ENCODE measurements around the gene ADCY3.

The ADCY3 gene

DNA sequence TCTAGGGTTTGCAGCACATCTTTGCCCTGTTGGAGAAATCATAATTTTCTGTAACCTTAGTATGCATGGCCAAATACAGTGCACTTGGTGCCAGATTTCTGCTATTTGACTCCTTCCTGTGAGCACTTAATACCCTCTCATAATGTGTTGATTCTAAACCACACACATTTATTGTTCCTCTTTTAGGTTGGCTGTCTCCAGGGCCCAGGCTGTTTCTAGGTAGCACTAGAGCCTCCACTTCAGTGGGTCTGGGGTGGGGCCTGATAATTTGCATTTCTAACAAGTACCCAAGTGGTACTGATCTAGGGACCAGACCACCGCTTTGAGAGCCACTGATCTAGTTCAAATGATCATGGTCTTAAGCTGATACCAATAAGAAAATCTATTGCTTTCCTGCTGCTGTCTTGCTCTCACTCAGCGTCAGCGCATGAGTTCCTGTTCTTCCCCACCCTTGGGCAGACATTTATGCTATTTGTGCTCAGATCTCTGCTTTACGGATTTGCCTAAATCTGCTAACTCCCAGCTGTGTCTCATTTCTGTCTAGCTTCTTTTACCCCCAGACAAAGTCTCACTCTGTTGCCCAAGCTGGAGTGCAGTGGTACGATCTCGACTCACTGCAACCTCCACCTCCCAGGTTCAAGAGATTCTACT is 134.2 kb downstream of the ADCY3 start:
- TF ChIP-seq, protein P1, sequence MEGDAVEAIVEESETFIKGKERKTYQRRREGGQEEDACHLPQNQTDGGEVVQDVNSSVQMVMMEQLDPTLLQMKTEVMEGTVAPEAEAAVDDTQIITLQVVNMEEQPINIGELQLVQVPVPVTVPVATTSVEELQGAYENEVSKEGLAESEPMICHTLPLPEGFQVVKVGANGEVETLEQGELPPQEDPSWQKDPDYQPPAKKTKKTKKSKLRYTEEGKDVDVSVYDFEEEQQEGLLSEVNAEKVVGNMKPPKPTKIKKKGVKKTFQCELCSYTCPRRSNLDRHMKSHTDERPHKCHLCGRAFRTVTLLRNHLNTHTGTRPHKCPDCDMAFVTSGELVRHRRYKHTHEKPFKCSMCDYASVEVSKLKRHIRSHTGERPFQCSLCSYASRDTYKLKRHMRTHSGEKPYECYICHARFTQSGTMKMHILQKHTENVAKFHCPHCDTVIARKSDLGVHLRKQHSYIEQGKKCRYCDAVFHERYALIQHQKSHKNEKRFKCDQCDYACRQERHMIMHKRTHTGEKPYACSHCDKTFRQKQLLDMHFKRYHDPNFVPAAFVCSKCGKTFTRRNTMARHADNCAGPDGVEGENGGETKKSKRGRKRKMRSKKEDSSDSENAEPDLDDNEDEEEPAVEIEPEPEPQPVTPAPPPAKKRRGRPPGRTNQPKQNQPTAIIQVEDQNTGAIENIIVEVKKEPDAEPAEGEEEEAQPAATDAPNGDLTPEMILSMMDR (IDR thresholded peaks at IDR 0.05; ENCODE audit: low read depth, low read length), result no peak
- no peak overlapping the region for H3K4me3 ChIP-seq (ENCODE audit: low read depth, low read length)

- TF ChIP-seq, protein P1 (IDR thresholded peaks at IDR 0.05; ENCODE audit: low read depth, low read length), result no peak
- H3K4me3 ChIP-seq (ENCODE audit: low read depth, low read length), result no peak overlapping the region
These were observed 136.4 kb downstream of the ADCY3 start for GRCh38 chr2:24783641-24784040.

- H3K4me3 ChIP-seq (ENCODE audit: low read depth, low read length), result no peak overlapping the region
- TF ChIP-seq, protein P1 (IDR thresholded peaks at IDR 0.05; ENCODE audit: low read depth, low read length), result no peak
These were observed 140.9 kb downstream of the ADCY3 start for GRCh38 chr2:24779116-24779515.

- TF ChIP-seq, protein P1 (IDR thresholded peaks at IDR 0.05; ENCODE audit: low read depth, low read length), result no peak
- no peak overlapping the region for H3K4me3 ChIP-seq (ENCODE audit: low read depth, low read length)
These were observed 145.7 kb downstream of the ADCY3 start for GRCh38 chr2:24774373-24774772.

- TF ChIP-seq, protein P1 (IDR thresholded peaks at IDR 0.05; ENCODE audit: low read depth, low read length), result no peak
- H3K4me3 ChIP-seq (ENCODE audit: low read depth, low read length), result no peak overlapping the region
These were observed 148.1 kb downstream of the ADCY3 start for GRCh38 chr2:24771764-24772586.

- TF ChIP-seq, protein P1 (IDR thresholded peaks at IDR 0.05; ENCODE audit: low read depth, low read length), result no peak
- H3K4me3 ChIP-seq (ENCODE audit: low read depth, low read length), result no peak overlapping the region
These were observed 149.0 kb downstream of the ADCY3 start for GRCh38 chr2:24771061-24771460.
